Brain microvascular endothelial cell (primary cell): ENCODE results near the gene CENPW.

Experiments used
- DNase-seq: peaks from one replicate; pipeline ENCODE4 v3.0.0-alpha.2; 2020
- H3K27ac ChIP-seq: fragments of 250-450 bp; sonication (Bioruptor Pico); 2 replicates; pipeline ENCODE4 v1.5.1; 2020; ENCODE audit warnings: mild to moderate bottlenecking, moderate library complexity
- H3K27me3 ChIP-seq: fragments of 250-450 bp; sonication (Bioruptor Pico); replicated peaks from 2 replicates; pipeline ENCODE4 v1.5.1; 2020; ENCODE audit warnings: mild to moderate bottlenecking
- H3K36me3 ChIP-seq: fragments of 250-450 bp; sonication (Bioruptor Pico); replicated peaks from 2 replicates; pipeline ENCODE4 v1.5.1; 2020; ENCODE audit warnings: mild to moderate bottlenecking
- H3K4me3 ChIP-seq: 2 replicates; pipeline ENCODE4 v1.5.1; 2011; ENCODE audit warnings: low read depth, mild to moderate bottlenecking, control low read depth, low read length, moderate library complexity
- CTCF ChIP-seq: IDR thresholded peaks from 2 replicates; pipeline ENCODE4 v1.5.1; 2011; ENCODE audit warnings: low read depth, mild to moderate bottlenecking, moderate library complexity, low read length, control low read depth, inconsistent platforms; ENCODE audit errors: missing control alignments
- in situ Hi-C: cut with HindIII; loops from 2 replicates; pipeline ENCODE4 v1.10.0; 2017; ENCODE audit warnings: low sequenced_read_pairs, low pct_ligation_motif_present

Gene CENPW

GRCh38 chr6:126307849-126308248 is 32.1 kb upstream of the CENPW start:
- Histone ChIP-seq H3K4me3 (no peak overlapping the region), H3K36me3 (no peaks in the 10 kb centered on the region), H3K27ac (no peak overlapping the region), H3K27me3 (no peaks in the 10 kb centered on the region)
- TF ChIP-seq CTCF: no peak
- in situ Hi-C loops: no loop called here
- peak; percentile 85 for DNase-seq

- Histone ChIP-seq H3K4me3 (no peak overlapping the region), H3K27me3 (no peaks in the 10 kb centered on the region), H3K27ac (no peak overlapping the region), H3K36me3 (no peaks in the 10 kb centered on the region)
- in situ Hi-C loops: no loop called here
- TF ChIP-seq CTCF: no peak
- DNase-seq: no peak
Observed at GRCh38 chr6:126308362-126308761, 31.6 kb upstream of the CENPW start.

DNA sequence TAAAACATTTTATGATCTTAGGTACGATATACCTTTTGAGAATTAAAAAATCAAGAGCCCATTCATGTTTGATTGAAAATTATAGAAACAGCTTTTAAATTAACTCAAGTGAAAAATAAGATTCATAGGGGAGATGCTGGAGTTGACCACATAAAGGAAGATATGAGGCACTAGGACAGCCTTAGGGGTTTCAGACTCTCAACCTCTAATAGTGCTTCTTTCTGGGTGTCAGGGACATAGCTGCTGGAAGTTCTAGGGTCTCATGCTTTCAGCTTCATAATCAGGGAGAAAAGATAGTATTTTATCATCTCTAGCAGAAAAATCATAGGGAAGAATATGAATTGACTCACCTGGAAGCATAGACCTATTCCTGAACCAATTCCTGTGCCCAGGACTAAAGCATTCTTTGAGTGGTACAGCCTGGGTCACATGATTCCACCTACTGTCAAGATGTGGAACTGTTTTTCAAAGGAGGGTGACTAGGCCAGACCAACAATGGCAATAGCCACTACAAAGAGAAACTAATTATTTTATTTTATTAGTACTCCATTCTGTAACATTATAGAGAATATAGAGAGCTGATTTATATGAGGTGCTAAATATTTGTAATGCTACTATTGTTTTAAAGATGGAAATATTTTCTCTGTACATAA is 27.8 kb upstream of the CENPW start:
- Histone ChIP-seq H3K36me3 (no peaks in the 10 kb centered on the region), H3K27ac (no peak overlapping the region), H3K27me3 (no peaks in the 10 kb centered on the region), H3K4me3 (no peak overlapping the region)
- DNase-seq: no peak
- peak; percentile 58 for TF ChIP-seq CTCF
- in situ Hi-C loops: no loop called here

- in situ Hi-C loops: no loop called here
- H3K36me3 ChIP-seq: no peaks in the 10 kb centered on the region
- H3K27ac ChIP-seq: no peak overlapping the region
- no peaks in the 10 kb centered on the region for H3K27me3 ChIP-seq
- TF ChIP-seq CTCF: no peak
- no peak for DNase-seq
- no peak overlapping the region for H3K4me3 ChIP-seq
Observed at GRCh38 chr6:126313941-126314340, 26.0 kb upstream of the CENPW start.

DNA sequence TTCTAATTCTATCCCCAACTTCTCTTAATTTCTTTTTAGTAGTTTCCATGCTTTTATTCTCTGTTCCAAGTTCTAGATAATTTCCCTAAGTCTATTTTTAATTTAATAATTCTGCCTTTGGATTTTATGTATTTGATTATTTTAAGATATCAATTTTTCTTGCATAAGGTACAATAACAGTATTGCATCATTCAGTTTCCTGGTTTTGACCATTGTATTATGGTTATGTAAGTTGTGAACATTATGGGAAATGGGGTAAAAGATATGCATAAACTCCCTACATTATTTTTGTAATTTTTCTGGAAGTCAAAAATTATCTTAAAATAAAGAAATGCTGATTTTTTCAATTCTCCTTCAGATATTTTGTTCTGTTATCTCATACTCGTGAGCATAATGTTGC is 21.1 kb upstream of the CENPW start:
- DNase-seq: no peak
- TF ChIP-seq CTCF: no peak
- in situ Hi-C loops: no loop called here

DNA sequence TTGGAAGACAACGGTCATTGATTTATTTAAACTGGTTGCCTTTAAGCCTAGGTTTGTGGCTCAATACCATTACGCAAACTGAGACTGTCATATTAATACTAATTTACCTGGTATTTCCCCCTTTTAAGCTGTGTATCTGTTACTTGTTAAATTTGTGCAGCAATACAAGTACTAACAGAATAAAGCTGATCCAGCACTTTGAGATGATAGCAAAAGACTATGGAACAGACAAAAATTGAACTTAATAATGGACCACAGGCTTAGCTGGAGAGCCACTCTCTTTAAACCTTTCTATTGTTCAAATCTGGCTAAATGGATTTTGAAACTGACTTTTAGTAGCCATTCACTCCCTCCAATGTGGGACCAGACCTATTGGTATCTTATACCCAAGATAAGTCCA is 6.2 kb upstream of the CENPW start:
- Histone ChIP-seq H3K36me3 (no peaks in the 10 kb centered on the region), H3K4me3 (no peak overlapping the region), H3K27ac (no peak overlapping the region), H3K27me3 (no peaks in the 10 kb centered on the region)
- no peak for DNase-seq
- in situ Hi-C loops: no loop called here
- no peak for TF ChIP-seq CTCF

More for the DNA sequence above, 21.1 kb upstream of the CENPW start:
- Histone ChIP-seq H3K36me3 (no peaks in the 10 kb centered on the region), H3K27me3 (no peaks in the 10 kb centered on the region), H3K4me3 (no peak overlapping the region), H3K27ac (no peak overlapping the region)
